ENCODE data around the gene LHFPL6.

Gene LHFPL6

DNA sequence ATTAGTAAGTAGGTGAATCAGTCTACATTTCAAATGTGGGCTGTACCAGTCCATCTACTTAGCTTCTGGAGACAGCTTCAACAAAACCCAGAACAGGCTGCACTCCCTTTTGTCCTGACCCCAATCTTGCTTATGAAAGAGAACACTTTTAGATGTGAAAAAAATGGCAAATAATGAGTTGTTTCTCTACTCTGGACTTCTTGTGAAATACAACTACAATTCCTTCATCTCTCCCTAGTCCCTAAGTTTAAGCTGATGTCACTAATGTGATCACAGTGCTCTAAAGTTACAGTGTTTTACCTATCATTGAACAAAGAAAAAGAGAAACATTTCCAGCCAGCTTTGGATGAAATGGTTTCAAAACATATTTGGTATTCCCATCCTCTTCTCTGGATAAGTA is 183.9 kb downstream of the LHFPL6 start:
- DNase-seq (ENCODE audit: low read depth) = no peak
- H3K4me3 ChIP-seq (ENCODE audit: low read depth, low read length) = no peak overlapping the region
- TF ChIP-seq, protein P1, sequence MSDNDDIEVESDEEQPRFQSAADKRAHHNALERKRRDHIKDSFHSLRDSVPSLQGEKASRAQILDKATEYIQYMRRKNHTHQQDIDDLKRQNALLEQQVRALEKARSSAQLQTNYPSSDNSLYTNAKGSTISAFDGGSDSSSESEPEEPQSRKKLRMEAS (IDR thresholded peaks at IDR 0.05; ENCODE audit: low read depth, low read length) = no peak
- TF ChIP-seq POLR2A (IDR thresholded peaks at IDR 0.05; ENCODE audit: extremely low read depth, insufficient read length) = no peak
- no peak for TF ChIP-seq MYC (IDR thresholded peaks at IDR 0.05; ENCODE audit: low read depth, low read length)
- TF ChIP-seq, protein P2, sequence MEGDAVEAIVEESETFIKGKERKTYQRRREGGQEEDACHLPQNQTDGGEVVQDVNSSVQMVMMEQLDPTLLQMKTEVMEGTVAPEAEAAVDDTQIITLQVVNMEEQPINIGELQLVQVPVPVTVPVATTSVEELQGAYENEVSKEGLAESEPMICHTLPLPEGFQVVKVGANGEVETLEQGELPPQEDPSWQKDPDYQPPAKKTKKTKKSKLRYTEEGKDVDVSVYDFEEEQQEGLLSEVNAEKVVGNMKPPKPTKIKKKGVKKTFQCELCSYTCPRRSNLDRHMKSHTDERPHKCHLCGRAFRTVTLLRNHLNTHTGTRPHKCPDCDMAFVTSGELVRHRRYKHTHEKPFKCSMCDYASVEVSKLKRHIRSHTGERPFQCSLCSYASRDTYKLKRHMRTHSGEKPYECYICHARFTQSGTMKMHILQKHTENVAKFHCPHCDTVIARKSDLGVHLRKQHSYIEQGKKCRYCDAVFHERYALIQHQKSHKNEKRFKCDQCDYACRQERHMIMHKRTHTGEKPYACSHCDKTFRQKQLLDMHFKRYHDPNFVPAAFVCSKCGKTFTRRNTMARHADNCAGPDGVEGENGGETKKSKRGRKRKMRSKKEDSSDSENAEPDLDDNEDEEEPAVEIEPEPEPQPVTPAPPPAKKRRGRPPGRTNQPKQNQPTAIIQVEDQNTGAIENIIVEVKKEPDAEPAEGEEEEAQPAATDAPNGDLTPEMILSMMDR (IDR thresholded peaks at IDR 0.05; ENCODE audit: low read depth, low read length) = no peak

DNA sequence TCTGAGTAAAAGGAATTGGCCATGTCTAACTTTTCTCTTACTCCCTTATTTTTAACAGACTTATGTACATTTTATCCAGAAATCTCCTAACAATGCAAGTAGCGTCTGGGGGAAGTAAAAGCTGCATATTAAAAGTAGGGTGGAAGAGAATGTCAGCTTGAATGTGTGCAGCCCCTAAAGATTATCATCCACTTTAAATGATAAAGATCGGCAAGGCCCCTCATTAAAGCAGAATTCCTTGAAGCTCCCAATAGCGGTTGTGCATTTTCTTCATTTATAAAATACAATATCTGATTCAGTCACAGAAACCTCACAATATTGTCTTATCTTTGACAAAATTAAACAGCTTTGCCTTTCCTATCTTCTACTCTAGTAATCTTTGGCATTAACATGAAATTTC is 184.6 kb downstream of the LHFPL6 start:
- TF ChIP-seq, protein P1 (IDR thresholded peaks at IDR 0.05; ENCODE audit: low read depth, low read length) = no peak
- TF ChIP-seq POLR2A (IDR thresholded peaks at IDR 0.05; ENCODE audit: extremely low read depth, insufficient read length) = no peak
- TF ChIP-seq, protein P2 (IDR thresholded peaks at IDR 0.05; ENCODE audit: low read depth, low read length) = no peak
- TF ChIP-seq MYC (IDR thresholded peaks at IDR 0.05; ENCODE audit: low read depth, low read length) = no peak
- DNase-seq (ENCODE audit: low read depth) = no peak
- no peak overlapping the region for H3K4me3 ChIP-seq (ENCODE audit: low read depth, low read length)

DNA sequence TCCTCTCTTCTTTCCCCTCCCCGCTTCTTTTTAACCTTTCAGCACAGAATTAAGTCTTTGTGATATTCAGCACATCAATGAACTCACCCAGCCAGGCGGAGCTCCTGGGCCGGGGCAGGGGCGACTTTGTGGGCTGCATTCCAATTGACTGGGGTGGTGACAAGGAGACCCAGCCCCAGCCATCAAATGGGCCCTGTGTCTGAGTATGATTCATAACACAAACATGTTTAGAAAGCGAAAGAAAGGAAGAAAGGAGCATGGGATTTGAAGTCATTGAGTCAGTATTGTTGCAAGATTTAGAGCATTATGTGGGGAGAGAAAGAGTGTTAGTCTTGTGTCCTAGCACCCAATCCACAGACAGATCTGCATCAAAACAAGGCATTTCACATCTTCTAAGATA is 185.3 kb downstream of the LHFPL6 start:
- DNase-seq (ENCODE audit: low read depth) = peak; percentile 9
- H3K4me3 ChIP-seq (ENCODE audit: low read depth, low read length) = no peak overlapping the region
- no peak for TF ChIP-seq POLR2A (IDR thresholded peaks at IDR 0.05; ENCODE audit: extremely low read depth, insufficient read length)

DNA sequence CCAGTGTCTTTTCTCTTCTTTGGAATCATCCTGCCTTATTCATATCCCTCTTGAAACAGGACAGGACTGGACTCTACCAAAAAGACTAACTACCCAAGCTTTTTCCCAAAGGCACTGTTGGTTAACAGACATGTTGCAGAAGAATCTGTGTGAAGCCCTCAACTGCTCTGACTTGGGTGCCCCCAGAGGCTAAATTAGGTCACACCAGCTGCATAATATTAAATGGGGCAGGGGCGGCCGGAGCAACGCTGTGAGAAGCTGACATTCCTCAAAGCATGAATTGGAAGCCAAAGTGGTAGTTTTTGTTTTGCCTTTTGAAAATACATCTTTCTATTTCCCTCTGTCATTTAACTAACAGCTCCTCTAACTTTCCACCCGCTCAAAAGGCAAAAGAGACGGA is 185.9 kb downstream of the LHFPL6 start:
- TF ChIP-seq, protein P2 (IDR thresholded peaks at IDR 0.05; ENCODE audit: low read depth, low read length) = no peak
- TF ChIP-seq POLR2A (IDR thresholded peaks at IDR 0.05; ENCODE audit: extremely low read depth, insufficient read length) (no peak), MYC (IDR thresholded peaks at IDR 0.05; ENCODE audit: low read depth, low read length) (no peak)
- TF ChIP-seq, protein P1 (IDR thresholded peaks at IDR 0.05; ENCODE audit: low read depth, low read length) = no peak
- DNase-seq (ENCODE audit: low read depth) = peak; percentile 23
- H3K4me3 ChIP-seq (ENCODE audit: low read depth, low read length) = no peak overlapping the region

DNA sequence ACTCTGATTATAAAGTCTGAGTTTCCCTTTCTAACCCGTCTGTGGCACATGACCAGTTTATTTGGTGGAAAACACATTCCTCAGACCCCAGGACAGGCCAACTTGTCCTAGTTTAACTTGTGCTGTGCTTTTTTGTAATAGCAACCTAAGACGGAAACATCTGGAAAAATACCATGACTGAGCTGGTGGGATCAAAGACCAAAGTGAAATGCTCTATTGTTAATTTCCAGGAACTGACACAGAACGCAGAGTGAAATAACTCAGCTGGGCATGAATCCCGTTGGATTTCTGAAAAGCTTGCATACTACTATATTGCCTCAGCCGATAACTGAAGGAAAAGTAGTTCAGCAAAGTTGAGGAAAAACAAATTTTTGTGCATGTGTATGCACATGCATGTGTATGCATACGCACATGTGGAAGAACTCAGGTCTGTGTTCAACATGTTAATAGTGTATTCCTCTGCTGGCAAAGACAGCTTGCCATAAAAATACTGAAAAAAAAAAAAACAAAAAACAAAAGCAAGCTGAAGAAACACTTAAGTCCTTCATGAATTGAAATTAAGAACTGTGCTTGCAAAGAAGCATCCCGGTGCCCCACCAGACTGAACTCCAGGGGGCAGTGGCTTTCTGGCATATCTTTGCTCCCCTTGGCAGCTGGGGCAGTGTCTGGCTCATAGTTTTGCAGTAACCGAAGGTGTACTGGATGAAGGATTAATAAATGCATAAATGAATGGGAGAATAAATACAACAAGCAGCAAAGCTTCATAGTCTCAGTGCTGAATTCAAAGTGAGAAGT is 187.8 kb downstream of the LHFPL6 start:
- DNase-seq (ENCODE audit: low read depth) = peak; percentile 61
- TF ChIP-seq, protein P2 (IDR thresholded peaks at IDR 0.05; ENCODE audit: low read depth, low read length) = peak; percentile 54
- TF ChIP-seq, protein P1 (IDR thresholded peaks at IDR 0.05; ENCODE audit: low read depth, low read length) = no peak
- no peak overlapping the region for H3K4me3 ChIP-seq (ENCODE audit: low read depth, low read length)

DNA sequence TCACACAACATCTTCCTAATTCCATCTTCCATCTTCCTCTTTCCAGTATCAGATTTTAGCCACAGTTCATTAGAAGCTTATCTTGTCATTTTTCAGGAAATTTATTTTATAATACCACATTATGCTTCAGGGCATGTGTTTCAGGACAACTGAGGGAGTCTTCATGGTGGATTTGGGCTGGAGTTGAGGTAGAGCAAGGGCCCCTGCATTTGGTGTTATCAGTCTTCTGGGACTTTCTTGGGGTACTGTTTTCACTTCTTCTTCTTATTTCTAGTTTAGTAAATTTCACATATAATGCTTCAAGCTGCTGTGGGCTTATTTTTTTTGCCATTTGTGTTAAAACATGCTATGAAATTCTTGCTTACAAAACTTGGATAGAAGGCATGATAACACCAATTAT is 188.7 kb downstream of the LHFPL6 start:
- no peak for DNase-seq (ENCODE audit: low read depth)
- no peak for TF ChIP-seq MYC (IDR thresholded peaks at IDR 0.05; ENCODE audit: low read depth, low read length)
- TF ChIP-seq, protein P1 (IDR thresholded peaks at IDR 0.05; ENCODE audit: low read depth, low read length) = no peak
- no peak for TF ChIP-seq POLR2A (IDR thresholded peaks at IDR 0.05; ENCODE audit: extremely low read depth, insufficient read length)
- TF ChIP-seq, protein P2 (IDR thresholded peaks at IDR 0.05; ENCODE audit: low read depth, low read length) = no peak
- no peak overlapping the region for H3K4me3 ChIP-seq (ENCODE audit: low read depth, low read length)
